K562 (cell line): ENCODE results near the gene SLC26A5. TPM values are rescaled to one million over a fixed set of nuclear protein-coding genes. Genes with fewer than 3 reads are reported as not detected.

Experiments
- ATAC-seq: fragments of 200-7000 bp; cut with Tn5 transposase; 3 replicates; pipeline ENCODE4 v1.9.1; 2020; ENCODE audit warnings: moderate library complexity
- BruUV-seq: library from RNA; stranded (reverse); fragments of 400-500 nt; replicated peaks from 2 replicates; lab custom pipeline; 2021; lab: Mats Ljungman, UMichigan
- CTCF ChIA-PET: fragments of 300-600 bp; formaldehyde crosslinking; extraction: SDS; loops from one replicate; lab custom pipeline; 2021; ENCODE audit warnings: low intra/inter-chr PET ratio; lab: Yijun Ruan, JAX
- POLR2A ChIA-PET: fragments of 300-600, 350-650 bp; sonication (Branson Sonifier 250); formaldehyde crosslinking; extraction: SDS; loops from one replicate; lab custom pipeline; 2021; ENCODE audit warnings: antibody characterized with exemption, inconsistent platforms; lab: Yijun Ruan, JAX
- DNase-seq, 4 experiments: peaks; one replicate each; pipeline versions ENCODE4 v3.0.0 to v3.0.0-alpha.2; 2011 to 2018; ENCODE audit warnings: low spot score in 3 of 4, mixed read lengths in 3 of 4; ENCODE audit errors: extremely low read depth in 1 of 4
- FAIRE-seq: peaks from 2 replicates; lab custom pipeline; 2011; peaks lifted over from hg19 to GRCh38; lab: Jason Lieb, UNC
- H2AFZ ChIP-seq: 2 replicates; pipeline ENCODE4 v1.6.0; 2011; ENCODE audit warnings: low read depth, low read length, control low read depth, inconsistent platforms
- H3K27ac ChIP-seq: fragments of 200-600 bp; 3 replicates; pipeline ENCODE4 v1.8.0; 2011; ENCODE audit warnings: low read depth, mild to moderate bottlenecking, control low read depth, inconsistent platforms, low read length, moderate library complexity, mixed read lengths; ENCODE audit errors: extremely low read depth
- H3K27me3 ChIP-seq, 2 experiments: fragments of 300-600 bp in 1 of 2; 2 replicates in 1 of 2; 3 replicates in 1 of 2; pipeline versions ENCODE4 v1.6.0 to v1.8.0; 2011; ENCODE audit warnings: inconsistent platforms in 2 of 2, low read length in 2 of 2, mild to moderate bottlenecking in 1 of 2, mixed read lengths in 1 of 2, moderate library complexity in 1 of 2; ENCODE audit not compliant: control insufficient read depth in 2 of 2, insufficient read depth in 2 of 2
- H3K36me3 ChIP-seq: fragments of 300-600 bp; 3 replicates; pipeline ENCODE4 v1.8.0; 2011; ENCODE audit warnings: mild to moderate bottlenecking, low read length, inconsistent platforms; ENCODE audit not compliant: control insufficient read depth, insufficient read depth
- H3K4me1 ChIP-seq, 2 experiments: fragments of 200-600 bp in 1 of 2; replicated peaks in 1 of 2; 2 replicates in 1 of 2; 3 replicates in 1 of 2; pipeline versions ENCODE4 v1.5.1 to v1.8.0; 2011; ENCODE audit warnings: inconsistent platforms in 2 of 2, low read length in 2 of 2, mild to moderate bottlenecking in 1 of 2, mixed read lengths in 1 of 2, moderate library complexity in 1 of 2; ENCODE audit not compliant: control insufficient read depth in 2 of 2, insufficient read depth in 2 of 2
- H3K4me2 ChIP-seq: 2 replicates; pipeline ENCODE4 v1.6.1; 2011; ENCODE audit warnings: low read length, control low read depth, inconsistent platforms, mixed read lengths; ENCODE audit not compliant: insufficient read depth
- H3K4me3 ChIP-seq: fragments of 200-600 bp; sonication (generic), shearing (Covaris generic); 2 replicates; pipeline ENCODE4 v1.5.1; 2016; ENCODE audit warnings: control low read depth, inconsistent platforms
- H3K79me2 ChIP-seq: fragments of 200-600 bp; 3 replicates; pipeline ENCODE4 v1.8.0; 2011; ENCODE audit warnings: low read length, inconsistent platforms; ENCODE audit not compliant: control insufficient read depth, insufficient read depth
- H3K9ac ChIP-seq, 2 experiments: 2 replicates each; pipeline versions ENCODE4 v1.6.0 to v1.6.1; 2011; ENCODE audit warnings: low read depth in 2 of 2, low read length in 2 of 2, control low read depth in 1 of 2, inconsistent platforms in 1 of 2, mild to moderate bottlenecking in 1 of 2, mixed read lengths in 1 of 2; ENCODE audit not compliant: insufficient read depth in 1 of 2
- H3K9me1 ChIP-seq: one replicate; pipeline ENCODE4 v1.6.0; 2011; ENCODE audit warnings: inconsistent platforms, mild to moderate bottlenecking, low read length, moderate library complexity; ENCODE audit not compliant: control insufficient read depth, insufficient read depth
- H3K9me3 ChIP-seq: replicated peaks from 2 replicates; pipeline ENCODE4 v1.5.1; 2011; ENCODE audit warnings: low read depth, low read length, inconsistent platforms; ENCODE audit not compliant: control insufficient read depth, insufficient read depth
- H4K20me1 ChIP-seq: replicated peaks from 2 replicates; pipeline ENCODE4 v1.6.1; 2011; ENCODE audit warnings: low read length, inconsistent platforms, mixed read lengths; ENCODE audit not compliant: control insufficient read depth, insufficient read depth
- ASH1L ChIP-seq: fragments of 450-650 bp; IDR thresholded peaks from 2 replicates; pipeline ENCODE4 v1.6.1; 2018; ENCODE audit warnings: borderline replicate concordance, mild to moderate bottlenecking, low read depth; ENCODE audit not compliant: partially characterized antibody
- FOXO4 ChIP-seq: fragments of 450-650 bp; formaldehyde crosslinking; IDR thresholded peaks from 2 replicates; pipeline ENCODE4 v1.4.0; 2020; ENCODE audit warnings: mild to moderate bottlenecking, moderate library complexity
- HLTF ChIP-seq: fragments of 450-650 bp; IDR thresholded peaks from 2 replicates; pipeline ENCODE4 v1.6.1; 2016
- L3MBTL2 ChIP-seq: fragments of 450-650 bp; IDR thresholded peaks from 2 replicates; pipeline ENCODE4 v1.6.1; 2016; ENCODE audit warnings: mild to moderate bottlenecking, moderate library complexity
- PCBP1 ChIP-seq: fragments of 200-400 bp; formaldehyde crosslinking; IDR thresholded peaks from 2 replicates; pipeline ENCODE4 v1.6.1; 2018; ENCODE audit warnings: mild to moderate bottlenecking, low read depth, low read length; ENCODE audit not compliant: poor library complexity, severe bottlenecking
- RB1 ChIP-seq: fragments of 450-650 bp; IDR thresholded peaks from 2 replicates; pipeline ENCODE4 v1.6.1; 2017; ENCODE audit warnings: low read depth, mild to moderate bottlenecking
- SREBF1 ChIP-seq: fragments of 150-350 bp; IDR thresholded peaks from 2 replicates; pipeline ENCODE4 v1.6.1; 2014; ENCODE audit warnings: antibody characterized with exemption, low read depth, low read length, borderline replicate concordance
- TAF1 ChIP-seq: IDR thresholded peaks from 2 replicates; pipeline ENCODE4 v1.6.1; 2011; ENCODE audit warnings: mild to moderate bottlenecking, low read length, moderate library complexity; ENCODE audit not compliant: insufficient read depth, control insufficient read depth, severe bottlenecking; ENCODE audit errors: extremely low read depth
- ZEB2 ChIP-seq: fragments of 450-650 bp; IDR thresholded peaks from 2 replicates; pipeline ENCODE4 v1.6.1; 2016
- ZNF253 ChIP-seq: fragments of 250-450 bp; sonication (Bioruptor Pico); conservative IDR thresholded peaks from 2 replicates; pipeline ENCODE4 v1.6.1; 2021; ENCODE audit warnings: mild to moderate bottlenecking
- WGBS: fragments of 100-300 bp; shearing (Covaris generic); methylation state at CpG from one replicate; pipeline ENCODE4 v1.1.6; 2016; ENCODE audit warnings: low coverage, mixed read lengths; ENCODE audit not compliant: insufficient coverage; ENCODE audit errors: missing lambda C conversion rate; 5-methylcytosine and 5-hydroxymethylcytosine counted together
- in situ Hi-C: fragments of 300-500 bp; cut with MboI; formaldehyde crosslinking; loops from 4 replicates; pipeline ENCODE4 v1.15.0; 2018; ENCODE audit warnings: inconsistent platforms, mixed read lengths
- intact Hi-C: fragments of 100-400 bp; cut with micrococcal nuclease; formaldehyde crosslinking; loops from 2 replicates; pipeline ENCODE4 v1.14.2; 2022
- polyA plus RNA-seq, 8 experiments: library from polyadenylated mRNA; depleted of rRNA in 4 of 8; stranded (reverse) in 5 of 8; unstranded in 3 of 8; fragments of >200 nt; fragmentation: Nextera tagmentation in 2 of 8; fragmentation: Illumina TruSeq in 1 of 8; extraction: Ambion mirVana in 2 of 8; extraction: Trizol in 1 of 8; gene quantifications; 2 replicates each; pipeline versions ENCODE4 v1.2.1 to v1.2.3, GENCODE V29; 2011 to 2014; ENCODE audit warnings: inconsistent platforms in 1 of 8, missing spikeins in 1 of 8
- total RNA-seq, 7 experiments: library from RNA; depleted of rRNA in 6 of 7; stranded (reverse); fragments of >200 nt in 6 of 7; fragmentation: Illumina TruSeq in 2 of 7; extraction: Trizol in 2 of 7; gene quantifications; 2 replicates each; pipeline versions ENCODE4 v1.2.1 to v1.2.3, GENCODE V29; 2011 to 2021; ENCODE audit warnings: low replicate concordance in 1 of 7
- TF ChIP-seq, protein P1 (sequence below): fragments of 250-450 bp; sonication (Bioruptor Pico); IDR thresholded peaks from 2 replicates; pipeline ENCODE4 v1.5.0; 2021
- TF ChIP-seq, protein P2 (sequence below): fragments of 250-450 bp; sonication (Bioruptor Pico); IDR thresholded peaks from 2 replicates; pipeline ENCODE4 v1.4.0; 2020; ENCODE audit warnings: borderline replicate concordance

SLC26A5 gene
- total and polyA plus RNA-seq, 9 of the 15 experiments (the other 6 are each of a cell fraction or from before 2014, with no cell fraction given), result not detected

GRCh38 chr7:103437623-103438022 is 8.4 kb downstream of the SLC26A5 start:
- no TSS peak for BruUV-seq
- intact Hi-C loops, result no loop called here
- 0% methylated on average over 1 of the region's 1 CpG for WGBS
- POLR2A ChIA-PET, result interaction anchor here (1.3 kb wide), 1 partner anchor 11 kb away, joined by 4 read pairs; no protein-coding TSS in a partner anchor
- TF ChIP-seq L3MBTL2 (no peak), PCBP1 (no peak), HLTF (no peak), FOXO4 (CRISPR knock-in tag) (no peak), SREBF1 (no peak), RB1 (no peak), TAF1 (no peak), ZEB2 (no peak), ASH1L (no peak), ZNF253 (CRISPR knock-in tag) (no peak)
- TF ChIP-seq, protein P1, sequence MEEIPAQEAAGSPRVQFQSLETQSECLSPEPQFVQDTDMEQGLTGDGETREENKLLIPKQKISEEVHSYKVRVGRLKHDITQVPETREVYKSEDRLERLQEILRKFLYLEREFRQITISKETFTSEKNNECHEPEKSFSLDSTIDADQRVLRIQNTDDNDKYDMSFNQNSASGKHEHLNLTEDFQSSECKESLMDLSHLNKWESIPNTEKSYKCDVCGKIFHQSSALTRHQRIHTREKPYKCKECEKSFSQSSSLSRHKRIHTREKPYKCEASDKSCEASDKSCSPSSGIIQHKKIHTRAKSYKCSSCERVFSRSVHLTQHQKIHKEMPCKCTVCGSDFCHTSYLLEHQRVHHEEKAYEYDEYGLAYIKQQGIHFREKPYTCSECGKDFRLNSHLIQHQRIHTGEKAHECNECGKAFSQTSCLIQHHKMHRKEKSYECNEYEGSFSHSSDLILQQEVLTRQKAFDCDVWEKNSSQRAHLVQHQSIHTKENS (CRISPR knock-in tag), result no peak
- TF ChIP-seq, protein P2, sequence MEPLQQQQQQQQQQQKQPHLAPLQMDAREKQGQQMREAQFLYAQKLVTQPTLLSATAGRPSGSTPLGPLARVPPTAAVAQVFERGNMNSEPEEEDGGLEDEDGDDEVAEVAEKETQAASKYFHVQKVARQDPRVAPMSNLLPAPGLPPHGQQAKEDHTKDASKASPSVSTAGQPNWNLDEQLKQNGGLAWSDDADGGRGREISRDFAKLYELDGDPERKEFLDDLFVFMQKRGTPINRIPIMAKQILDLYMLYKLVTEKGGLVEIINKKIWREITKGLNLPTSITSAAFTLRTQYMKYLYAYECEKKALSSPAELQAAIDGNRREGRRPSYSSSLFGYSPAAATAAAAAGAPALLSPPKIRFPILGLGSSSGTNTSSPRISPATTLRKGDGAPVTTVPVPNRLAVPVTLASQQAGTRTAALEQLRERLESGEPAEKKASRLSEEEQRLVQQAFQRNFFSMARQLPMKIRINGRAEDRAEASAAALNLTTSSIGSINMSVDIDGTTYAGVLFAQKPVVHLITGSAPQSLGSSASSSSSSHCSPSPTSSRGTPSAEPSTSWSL, result no peak
- H3K4me1 ChIP-seq, result no peaks in the 10 kb centered on the region
- ATAC-seq (no peak), FAIRE-seq (no peak), DNase-seq (no peak)
- CTCF ChIA-PET, result no interaction called here
- H3K27ac ChIP-seq, result no peak overlapping the region
- H3K9ac ChIP-seq, result no peak overlapping the region
- peaks cover 23% of the 10 kb centered on the region in 2 experiments; a peak in 4 of 5 replicates for H3K27me3 ChIP-seq
- no peak overlapping the region for H3K4me3 ChIP-seq
- in situ Hi-C loops, result no loop called here
- no peaks in the 10 kb centered on the region for H3K79me2 ChIP-seq
- H2AFZ ChIP-seq, result no peak overlapping the region
- no peaks in the 10 kb centered on the region for H3K9me1 ChIP-seq
- no peaks in the 10 kb centered on the region for H3K36me3 ChIP-seq
- no peak overlapping the region for H3K4me2 ChIP-seq
- no peaks in the 10 kb centered on the region for H4K20me1 ChIP-seq
- 0 out of 2 replicates have a peak, but pooled peaks cover 3% of the 10 kb centered on the region for H3K9me3 ChIP-seq
